Fibroblast of lung (primary cell): Measurements from ENCODE around the gene ZNF750. TPM values are rescaled to one million over a fixed set of nuclear protein-coding genes. Genes with fewer than 3 reads are reported as not detected.

Experiments
- DNase-seq, 2 donors: peaks; one replicate each; pipeline versions ENCODE4 v3.0.0 to v3.0.0-alpha.2; 2010; ENCODE audit warnings: low read depth in 2 of 2
- H2AFZ ChIP-seq: 2 replicates; pipeline ENCODE4 v1.5.1; 2012; ENCODE audit warnings: low read length, control low read depth, inconsistent platforms
- H3K27ac ChIP-seq: 2 replicates; pipeline ENCODE4 v1.5.1; 2011; ENCODE audit warnings: low read length, control low read depth; ENCODE audit not compliant: insufficient read depth
- H3K27me3 ChIP-seq: 2 replicates; pipeline ENCODE4 v1.5.1; 2011; ENCODE audit warnings: mild to moderate bottlenecking, low read length; ENCODE audit not compliant: control insufficient read depth, insufficient read depth
- H3K36me3 ChIP-seq: 2 replicates; pipeline ENCODE4 v1.5.1; 2011; ENCODE audit warnings: low read length; ENCODE audit not compliant: control insufficient read depth, insufficient read depth
- H3K4me1 ChIP-seq: 2 replicates; pipeline ENCODE4 v1.5.1; 2011; ENCODE audit warnings: low read length; ENCODE audit not compliant: control insufficient read depth, insufficient read depth; ENCODE audit errors: extremely low read depth
- H3K4me2 ChIP-seq: 2 replicates; pipeline ENCODE4 v1.5.1; 2011; ENCODE audit warnings: low read length, control low read depth; ENCODE audit not compliant: insufficient read depth; ENCODE audit errors: extremely low read depth
- H3K4me3 ChIP-seq, 4 experiments: fragments of 200-600 bp in 1 of 4; sonication (generic) in 1 of 4; replicated peaks in 1 of 4; 2 replicates each; pipeline ENCODE4 v1.5.1; 2011 to 2016; ENCODE audit warnings: low read length in 4 of 4, low read depth in 3 of 4, mild to moderate bottlenecking in 3 of 4, control low read depth in 2 of 4, inconsistent platforms in 1 of 4, mixed read lengths in 1 of 4; ENCODE audit not compliant: insufficient read depth in 1 of 4; ENCODE audit errors: control extremely low read depth in 1 of 4
- H3K79me2 ChIP-seq: 2 replicates; pipeline ENCODE4 v1.5.1; 2012; ENCODE audit warnings: mild to moderate bottlenecking, low read length, inconsistent platforms; ENCODE audit not compliant: control insufficient read depth, insufficient read depth
- H3K9ac ChIP-seq: 2 replicates; pipeline ENCODE4 v1.5.1; 2011; ENCODE audit warnings: mild to moderate bottlenecking, low read length, control low read depth; ENCODE audit not compliant: insufficient read depth
- H3K9me3 ChIP-seq: 2 replicates; pipeline ENCODE4 v1.5.1; 2012; ENCODE audit warnings: low read depth, low read length; ENCODE audit not compliant: control insufficient read depth, insufficient read depth
- H4K20me1 ChIP-seq: 2 replicates; pipeline ENCODE4 v1.5.1; 2011; ENCODE audit warnings: low read length; ENCODE audit not compliant: control insufficient read depth, insufficient read depth; ENCODE audit errors: extremely low read depth
- CTCF ChIP-seq, 2 donors: IDR thresholded peaks in 1 of 2; conservative IDR thresholded peaks in 1 of 2; 1 replicate in 1 of 2; 2 replicates in 1 of 2; pipeline ENCODE4 v1.5.1; 2011 to 2012; ENCODE audit warnings: low read length in 2 of 2, control low read depth in 1 of 2, inconsistent platforms in 1 of 2, low read depth in 1 of 2, mild to moderate bottlenecking in 1 of 2
- EZH2 ChIP-seq: IDR thresholded peaks from 2 replicates; pipeline ENCODE4 v1.5.1; 2012; ENCODE audit warnings: low read length, control low read depth, mild to moderate bottlenecking; ENCODE audit errors: missing control alignments
- polyA plus RNA-seq, 2 donors: library from polyadenylated mRNA; depleted of rRNA in 1 of 2; stranded (reverse) in 1 of 2; unstranded in 1 of 2; fragments of >200 nt; gene quantifications; 2 replicates each; pipeline ENCODE4 v1.2.1, GENCODE V29; 2011 to 2012; ENCODE audit warnings: missing spikeins in 1 of 2
- total RNA-seq: library from RNA; depleted of rRNA; stranded (reverse); fragments of >200 nt; gene quantifications from 2 replicates; pipeline ENCODE4 v1.2.1, GENCODE V29; 2014

Gene ZNF750
- total and polyA plus RNA-seq, 2 donors (not counting 1 experiment from before 2014, with no cell fraction given), result not detected

DNA sequence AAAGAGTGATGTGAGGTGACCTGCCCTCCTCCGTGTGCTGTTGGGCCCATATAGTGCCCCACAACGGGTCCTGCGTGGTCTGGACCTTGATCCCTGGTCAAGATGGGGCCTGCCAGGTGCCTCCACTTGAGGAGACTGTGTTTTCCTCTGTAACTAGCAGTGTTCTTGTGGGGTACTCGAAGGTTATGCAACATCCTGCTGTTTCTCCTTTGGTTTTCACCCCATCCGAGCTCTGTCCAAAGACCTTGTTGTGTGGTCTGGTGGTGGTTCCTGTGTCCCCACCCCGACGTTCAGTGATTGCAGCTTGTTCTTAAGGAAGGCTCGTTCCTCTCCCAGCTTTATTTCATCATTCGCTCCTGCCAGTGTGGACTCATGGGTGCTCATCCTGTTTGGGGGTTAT lies 38.7 kb upstream of the ZNF750 start:
- Histone ChIP-seq H3K9me3 (no peaks in the 10 kb centered on the region), H3K4me2 (no peak overlapping the region), H4K20me1 (no peaks in the 10 kb centered on the region), H3K27ac (no peak overlapping the region), H3K36me3 (no peaks in the 10 kb centered on the region), H3K4me3 (no peak overlapping the region), H2AFZ (no peak overlapping the region), H3K4me1 (peaks cover 3% of the 10 kb centered on the region), H3K9ac (no peak overlapping the region), H3K79me2 (no peaks in the 10 kb centered on the region), H3K27me3 (no peaks in the 10 kb centered on the region)
- TF ChIP-seq CTCF (conservative IDR thresholded peaks at IDR 0.05 in 1 of 2, IDR thresholded peaks at IDR 0.05 in 1 of 2; ENCODE audit: low read depth in 1 of 2, low read length in 2 of 2) (no peak), EZH2 (no peak)
- no peak for DNase-seq

- Histone ChIP-seq H3K9me3 (no peaks in the 10 kb centered on the region), H3K36me3 (no peaks in the 10 kb centered on the region), H3K4me3 (no peak overlapping the region), H2AFZ (no peak overlapping the region), H3K4me1 (peaks cover 3% of the 10 kb centered on the region), H3K4me2 (no peak overlapping the region), H4K20me1 (no peaks in the 10 kb centered on the region), H3K9ac (no peak overlapping the region), H3K79me2 (no peaks in the 10 kb centered on the region), H3K27me3 (no peaks in the 10 kb centered on the region), H3K27ac (peak overlapping the region; percentile 5)
- peak; percentile 70 to 83 for DNase-seq
- TF ChIP-seq EZH2 (no peak), CTCF (conservative IDR thresholded peaks at IDR 0.05 in 1 of 2, IDR thresholded peaks at IDR 0.05 in 1 of 2; ENCODE audit: low read depth in 1 of 2, low read length in 2 of 2) (peak; percentile 56 to 74)
Observed at GRCh38 chr17:82876602-82877379, 37.0 kb upstream of the ZNF750 start.

DNA sequence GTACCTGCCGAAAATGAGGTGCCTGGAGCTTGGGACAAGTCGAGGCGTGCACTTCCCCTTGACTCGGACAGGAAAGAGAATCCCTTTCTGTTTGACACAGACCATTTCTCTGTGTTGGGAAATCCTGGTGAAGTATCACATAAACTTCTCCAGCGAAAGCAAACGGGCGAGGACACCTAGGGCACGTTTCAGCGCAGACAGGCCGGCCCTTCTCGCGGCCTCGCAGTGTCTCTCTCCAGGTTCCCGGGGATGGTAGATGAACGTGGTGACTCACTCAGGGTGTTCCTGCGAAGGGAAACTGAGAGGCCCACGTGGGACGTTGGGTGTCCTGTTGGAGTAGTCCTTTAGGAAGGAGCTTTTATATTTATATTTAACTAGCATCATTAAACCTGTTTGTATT lies 36.3 kb upstream of the ZNF750 start:
- no peaks in the 10 kb centered on the region for H3K27me3 ChIP-seq
- H3K79me2 ChIP-seq, result no peaks in the 10 kb centered on the region
- no peak overlapping the region for H3K4me3 ChIP-seq
- no peak overlapping the region for H3K4me2 ChIP-seq
- peak overlapping the region; percentile 5 for H3K27ac ChIP-seq
- H4K20me1 ChIP-seq, result no peaks in the 10 kb centered on the region
- H3K9ac ChIP-seq, result peak overlapping the region; percentile 13
- no peak for TF ChIP-seq CTCF (conservative IDR thresholded peaks at IDR 0.05 in 1 of 2, IDR thresholded peaks at IDR 0.05 in 1 of 2; ENCODE audit: low read depth in 1 of 2, low read length in 2 of 2)
- no peak for TF ChIP-seq EZH2
- H3K9me3 ChIP-seq, result no peaks in the 10 kb centered on the region
- no peak overlapping the region for H2AFZ ChIP-seq
- peak; percentile 37 to 39 for DNase-seq
- H3K36me3 ChIP-seq, result no peaks in the 10 kb centered on the region
- peaks cover 3% of the 10 kb centered on the region for H3K4me1 ChIP-seq
